Esophagus muscularis mucosa (tissue), 4 donors: Measurements from ENCODE around the gene YKT6. TPM values are rescaled to one million over a fixed set of nuclear protein-coding genes. Genes with fewer than 3 reads are reported as not detected.

Experiments used
- DNase-seq: peaks from one replicate; pipeline ENCODE4 v3.0.0-alpha.2; 2017; ENCODE audit errors: extremely low spot score
- H3K27ac ChIP-seq, 4 donors: fragments of 200-600 bp; sonication (generic); replicated peaks in 1 of 4; 1 replicate in 3 of 4; 2 replicates in 1 of 4; pipeline ENCODE4 v1.5.1; 2016 to 2019; ENCODE audit warnings: mild to moderate bottlenecking in 1 of 4
- H3K27me3 ChIP-seq, 4 donors: fragments of 200-600 bp; sonication (generic); one replicate each; pipeline versions ENCODE4 v1.5.1 to v1.6.0; 2016 to 2019
- H3K36me3 ChIP-seq, 4 donors: fragments of 200-600 bp; sonication (generic); one replicate each; pipeline ENCODE4 v1.5.1; 2016 to 2019
- H3K4me1 ChIP-seq, 4 donors: fragments of 200-600 bp; sonication (generic); one replicate each; pipeline ENCODE4 v1.5.1; 2016 to 2019
- H3K4me3 ChIP-seq, 4 donors: fragments of 200-600 bp; sonication (generic); 1 replicate in 2 of 4; 2 replicates in 2 of 4; pipeline ENCODE4 v1.5.1; 2016 to 2019; ENCODE audit warnings: mild to moderate bottlenecking in 4 of 4, moderate library complexity in 1 of 4
- H3K9me3 ChIP-seq, 4 donors: fragments of 200-600 bp; sonication (generic); 1 replicate in 3 of 4; 2 replicates in 1 of 4; pipeline ENCODE4 v1.5.1; 2016 to 2019
- CTCF ChIP-seq, 3 experiments: fragments of 200-600 bp in 2 of 3; fragments of 450-650 bp in 1 of 3; sonication (generic) in 2 of 3; IDR thresholded peaks; one replicate each; pipeline ENCODE4 v1.5.1; 2017 to 2019; ENCODE audit warnings: antibody characterized with exemption in 3 of 3, mild to moderate bottlenecking in 2 of 3, moderate library complexity in 1 of 3
- EP300 ChIP-seq: sonication (generic); formaldehyde crosslinking; IDR thresholded peaks from one replicate; pipeline ENCODE4 v1.6.1; 2017; ENCODE audit warnings: antibody characterized with exemption
- POLR2A ChIP-seq: fragments of 450-650 bp; IDR thresholded peaks from one replicate; pipeline ENCODE4 v1.6.1; 2017; ENCODE audit warnings: antibody characterized with exemption, moderate library complexity, mild to moderate bottlenecking, low read depth
- POLR2AphosphoS5 ChIP-seq, 2 donors: sonication (generic); formaldehyde crosslinking; IDR thresholded peaks; one replicate each; pipeline ENCODE4 v1.6.1; 2017; ENCODE audit warnings: antibody characterized with exemption in 2 of 2
- WGBS: methylation state at CpG from one replicate; pipeline ENCODE4 v1.1.5; 2018; 5-methylcytosine and 5-hydroxymethylcytosine counted together
- intact Hi-C: fragments of 100-400 bp; cut with DNase I; formaldehyde crosslinking; loops from one replicate; pipeline ENCODE4 v1.15.1; 2023
- total RNA-seq, 4 donors: library from RNA; depleted of rRNA; stranded (reverse); fragments of >200 nt; gene quantifications; one replicate each; pipeline versions ENCODE4 v1.1.0 to v1.2.1, GENCODE V29; 2016

YKT6 gene
- total RNA-seq, 4 donors from 2014 or later: 49.8 to 79.5 (median 64.4) TPM

DNA sequence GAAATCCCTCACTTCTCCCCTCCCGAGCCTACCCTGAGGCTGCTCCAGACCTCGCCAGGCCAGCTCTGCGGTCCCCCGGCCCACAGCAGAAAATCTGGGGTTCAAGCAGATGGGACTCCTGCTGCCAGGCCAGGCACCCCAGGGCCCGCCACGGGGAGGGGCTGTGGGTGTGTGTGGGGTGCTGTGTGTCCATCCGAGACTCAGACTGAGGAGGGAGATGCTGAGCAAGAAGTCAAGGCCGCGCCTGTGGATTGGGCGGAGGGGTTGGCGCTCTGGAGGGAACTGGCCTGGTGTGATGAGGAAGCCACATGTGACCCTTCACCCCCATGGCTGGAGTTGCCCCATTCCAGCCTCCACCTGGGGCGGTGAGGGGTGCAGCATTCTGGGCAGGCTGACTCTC, 51.1 kb downstream of the YKT6 start:
- Histone ChIP-seq H3K36me3 (no peaks in the 10 kb centered on the region), H3K27ac (no peak overlapping the region), H3K9me3 (no peaks in the 10 kb centered on the region), H3K4me1 (peaks cover 0 to 17% (median 5%) of the 10 kb centered on the region in 4 donors), H3K27me3 (no peaks in the 10 kb centered on the region), H3K4me3 (no peak overlapping the region)
- no peak for TF ChIP-seq CTCF (IDR thresholded peaks at IDR 0.05)
- TF ChIP-seq EP300: no peak
- no peak for TF ChIP-seq POLR2A
- no peak for TF ChIP-seq POLR2AphosphoS5 (IDR thresholded peaks at IDR 0.05)
- intact Hi-C loops: no loop called here
- WGBS: 90% methylated on average over 8 of the region's 12 CpGs
- no peak for DNase-seq

GRCh38 chr7:44256459-44256858, 55.7 kb downstream of the YKT6 start:
- 82% methylated on average over 5 of the region's 5 CpGs for WGBS
- Histone ChIP-seq H3K36me3 (no peaks in the 10 kb centered on the region), H3K4me3 (no peak overlapping the region), H3K27me3 (no peaks in the 10 kb centered on the region), H3K9me3 (no peaks in the 10 kb centered on the region), H3K27ac (peak overlapping the region in 2 of 4 donors; percentile 68 to 77), H3K4me1 (peaks cover 40 to 59% (median 46%) of the 10 kb centered on the region in 4 donors)
- no peak for DNase-seq
- intact Hi-C loops: loop anchor here (5.0 kb wide), 1 partner anchor 236 kb away; the partner anchor contains the start of gene NUDCD3
- TF ChIP-seq POLR2A (no peak), EP300 (no peak), CTCF (IDR thresholded peaks at IDR 0.05) (no peak), POLR2AphosphoS5 (IDR thresholded peaks at IDR 0.05) (no peak)

- intact Hi-C loops: loop anchor here (5.0 kb wide), 1 partner anchor 235 kb away; the partner anchor contains the start of gene NUDCD3
- Histone ChIP-seq H3K36me3 (no peaks in the 10 kb centered on the region), H3K27me3 (no peaks in the 10 kb centered on the region), H3K9me3 (no peaks in the 10 kb centered on the region), H3K4me3 (no peak overlapping the region), H3K4me1 (peaks cover 40 to 64% (median 46%) of the 10 kb centered on the region in 4 donors), H3K27ac (peak overlapping the region; percentile 68 to 83 (median 72))
- 98% methylated on average over 6 of the region's 6 CpGs for WGBS
- TF ChIP-seq CTCF (IDR thresholded peaks at IDR 0.05) (no peak), POLR2A (no peak), EP300 (no peak), POLR2AphosphoS5 (IDR thresholded peaks at IDR 0.05) (no peak)
- no peak for DNase-seq
Observed at GRCh38 chr7:44257213-44257612, 56.4 kb downstream of the YKT6 start.

- no peak for TF ChIP-seq CTCF (IDR thresholded peaks at IDR 0.05)
- peak; percentile 53 to 71 for TF ChIP-seq POLR2AphosphoS5 (IDR thresholded peaks at IDR 0.05)
- no peak for TF ChIP-seq EP300
- TF ChIP-seq POLR2A: no peak
- peaks cover 40 to 64% (median 46%) of the 10 kb centered on the region in 4 donors for H3K4me1 ChIP-seq
- H3K27me3 ChIP-seq: no peaks in the 10 kb centered on the region
- H3K4me3 ChIP-seq: no peak overlapping the region
- no peaks in the 10 kb centered on the region for H3K36me3 ChIP-seq
- intact Hi-C loops: loop anchor here (5.0 kb wide), 1 partner anchor 234 kb away; the partner anchor contains the start of gene NUDCD3
- peak overlapping the region; percentile 70 to 83 (median 74) for H3K27ac ChIP-seq
- WGBS: 21% methylated on average over 15 of the region's 18 CpGs
- peak; percentile 93 for DNase-seq
- H3K9me3 ChIP-seq: no peaks in the 10 kb centered on the region
Observed at GRCh38 chr7:44257618-44258422, 57.0 kb downstream of the YKT6 start.
